Tongue (tissue), 2 donors: ENCODE results near the gene HOMER1. TPM values are rescaled to one million over a fixed set of nuclear protein-coding genes. Genes with fewer than 3 reads are reported as not detected.
A peak's percentile ranks its signal among the peaks of the same experiment; 100 is the strongest.

Experiments
- DNase-seq: peaks from one replicate; pipeline ENCODE4 v3.0.0-alpha.2; 2015
- total RNA-seq: library from RNA; depleted of rRNA; stranded (reverse); fragments of >200 nt; gene quantifications from one replicate; pipeline ENCODE4 v1.2.3, GENCODE V29; 2014

The HOMER1 gene
- total RNA-seq, 1 donor from 2014 or later, result 42.1 TPM

GRCh38 chr5:79488775-79489174 is 25.2 kb downstream of the HOMER1 start:
- no peak for DNase-seq

GRCh38 chr5:79488058-79488457 is 25.9 kb downstream of the HOMER1 start:
- no peak for DNase-seq

- DNase-seq, result no peak
Observed at GRCh38 chr5:79487251-79487650, 26.7 kb downstream of the HOMER1 start.

GRCh38 chr5:79486116-79486515 is 27.8 kb downstream of the HOMER1 start:
- no peak for DNase-seq

- no peak for DNase-seq
Observed at GRCh38 chr5:79484731-79485130, 29.2 kb downstream of the HOMER1 start.

- peak; percentile 28 for DNase-seq
Observed at GRCh38 chr5:79481574-79481973, 32.4 kb downstream of the HOMER1 start.

- DNase-seq, result no peak
Observed at GRCh38 chr5:79480991-79481390, 32.9 kb downstream of the HOMER1 start.

- no peak for DNase-seq
Observed at GRCh38 chr5:79475152-79475466, 38.8 kb downstream of the HOMER1 start.

- DNase-seq, result peak; percentile 46
Observed at GRCh38 chr5:79474367-79475151, 39.4 kb downstream of the HOMER1 start.

- no peak for DNase-seq
Observed at GRCh38 chr5:79471556-79471955, 42.4 kb downstream of the HOMER1 start.

GRCh38 chr5:79464695-79465332 is 49.1 kb downstream of the HOMER1 start:
- peak; percentile 38 for DNase-seq

- DNase-seq, result no peak
Observed at GRCh38 chr5:79464278-79464677, 49.7 kb downstream of the HOMER1 start.

- no peak for DNase-seq
Observed at GRCh38 chr5:79459626-79460025, 54.3 kb downstream of the HOMER1 start.

GRCh38 chr5:79456890-79457583 is 56.9 kb downstream of the HOMER1 start:
- no peak for DNase-seq

GRCh38 chr5:79456400-79456799 is 57.5 kb downstream of the HOMER1 start:
- no peak for DNase-seq

- DNase-seq, result no peak
Observed at GRCh38 chr5:79454043-79454442, 59.9 kb downstream of the HOMER1 start.

GRCh38 chr5:79448336-79448735 is 65.6 kb downstream of the HOMER1 start:
- no peak for DNase-seq

- DNase-seq, result no peak
Observed at GRCh38 chr5:79436821-79437220, 77.1 kb downstream of the HOMER1 start.

GRCh38 chr5:79436224-79436623 is 77.7 kb downstream of the HOMER1 start:
- DNase-seq, result no peak

GRCh38 chr5:79430196-79430595 is 83.7 kb downstream of the HOMER1 start:
- no peak for DNase-seq

- DNase-seq, result no peak
Observed at GRCh38 chr5:79423296-79423695, 90.6 kb downstream of the HOMER1 start.

GRCh38 chr5:79420248-79420647 is 93.7 kb downstream of the HOMER1 start:
- no peak for DNase-seq

GRCh38 chr5:79418276-79418675 is 95.7 kb downstream of the HOMER1 start:
- peak; percentile 14 for DNase-seq

GRCh38 chr5:79417495-79417894 is 96.4 kb downstream of the HOMER1 start:
- no peak for DNase-seq
